GM12872 (cell line): ENCODE results near the gene HIPK2.

ENCODE experiments used
- CTCF ChIP-seq: IDR thresholded peaks from 3 replicates; pipeline ENCODE4 v1.5.1; 2011; ENCODE audit warnings: low read depth, mild to moderate bottlenecking, low read length, moderate library complexity; ENCODE audit not compliant: insufficient read depth

Gene HIPK2

GRCh38 chr7:139691253-139691781, 86.5 kb downstream of the HIPK2 start:
- no peak for TF ChIP-seq CTCF

GRCh38 chr7:139687980-139688632, 89.7 kb downstream of the HIPK2 start:
- TF ChIP-seq CTCF, result no peak

GRCh38 chr7:139687211-139687954, 90.4 kb downstream of the HIPK2 start:
- no peak for TF ChIP-seq CTCF

GRCh38 chr7:139683137-139683921, 94.5 kb downstream of the HIPK2 start:
- TF ChIP-seq CTCF, result no peak

GRCh38 chr7:139682136-139683013, 95.4 kb downstream of the HIPK2 start:
- TF ChIP-seq CTCF, result no peak

GRCh38 chr7:139681812-139682135, 96.0 kb downstream of the HIPK2 start:
- no peak for TF ChIP-seq CTCF
